C1 segment of cervical spinal cord (tissue), 14 donors: ENCODE results near the gene NCAPD3.

Source experiments
- DNase-seq, 14 donors: peaks; one replicate each; lab custom pipeline; 2025; lab: John Stamatoyannopoulos, UW

The NCAPD3 gene

GRCh38 chr11:134164490-134165370 is 59.0 kb downstream of the NCAPD3 start:
- no peak for DNase-seq

GRCh38 chr11:134159652-134160051 is 64.1 kb downstream of the NCAPD3 start:
- DNase-seq: no peak

- no peak for DNase-seq
Observed at GRCh38 chr11:134158023-134158422, 65.7 kb downstream of the NCAPD3 start.

GRCh38 chr11:134157451-134157850 is 66.3 kb downstream of the NCAPD3 start:
- no peak for DNase-seq

- peak in 1 of 14 donors; percentile 71 for DNase-seq
Observed at GRCh38 chr11:134155946-134156865, 67.6 kb downstream of the NCAPD3 start.

- DNase-seq: peak in 1 of 14 donors; percentile 72
Observed at GRCh38 chr11:134155456-134155855, 68.3 kb downstream of the NCAPD3 start.

GRCh38 chr11:134154441-134154840 is 69.3 kb downstream of the NCAPD3 start:
- DNase-seq: no peak

- no peak for DNase-seq
Observed at GRCh38 chr11:134153147-134153905, 70.4 kb downstream of the NCAPD3 start.

GRCh38 chr11:134152696-134153095 is 71.1 kb downstream of the NCAPD3 start:
- DNase-seq: peak in 5 of 14 donors; percentile 14 to 34 (median 19)

- peak in 2 of 14 donors; percentile 7 to 16 for DNase-seq
Observed at GRCh38 chr11:134151083-134151747, 72.6 kb downstream of the NCAPD3 start.

GRCh38 chr11:134150195-134150903 is 73.4 kb downstream of the NCAPD3 start:
- DNase-seq: peak in 10 of 14 donors; percentile 13 to 77 (median 54)

GRCh38 chr11:134149371-134149770 is 74.4 kb downstream of the NCAPD3 start:
- peak in 3 of 14 donors; percentile 25 to 44 (median 28) for DNase-seq

GRCh38 chr11:134146598-134146997 is 77.2 kb downstream of the NCAPD3 start:
- DNase-seq: no peak

GRCh38 chr11:134145715-134146114 is 78.1 kb downstream of the NCAPD3 start:
- no peak for DNase-seq

GRCh38 chr11:134144744-134145143 is 79.0 kb downstream of the NCAPD3 start:
- no peak for DNase-seq

GRCh38 chr11:134143801-134144200 is 80.0 kb downstream of the NCAPD3 start:
- no peak for DNase-seq

GRCh38 chr11:134142536-134142935 is 81.2 kb downstream of the NCAPD3 start:
- no peak for DNase-seq

- peak in 1 of 14 donors; percentile 62 for DNase-seq
Observed at GRCh38 chr11:134140961-134141490, 82.7 kb downstream of the NCAPD3 start.

GRCh38 chr11:134139873-134140331 is 83.9 kb downstream of the NCAPD3 start:
- peak in 11 of 14 donors; percentile 32 to 74 (median 58) for DNase-seq
